Measurements from ENCODE around the gene FAM174B.

- no peak for TF ChIP-seq CTCF (IDR thresholded peaks at IDR 0.05)
- TF ChIP-seq POLR2A (IDR thresholded peaks at IDR 0.05): no peak
Measured at GRCh38 chr15:92574566-92574965, 81.0 kb downstream of the FAM174B start.

Data from testis (tissue), 2 donors.